ENCODE data around the gene C1QTNF4.

The C1QTNF4 gene

DNA sequence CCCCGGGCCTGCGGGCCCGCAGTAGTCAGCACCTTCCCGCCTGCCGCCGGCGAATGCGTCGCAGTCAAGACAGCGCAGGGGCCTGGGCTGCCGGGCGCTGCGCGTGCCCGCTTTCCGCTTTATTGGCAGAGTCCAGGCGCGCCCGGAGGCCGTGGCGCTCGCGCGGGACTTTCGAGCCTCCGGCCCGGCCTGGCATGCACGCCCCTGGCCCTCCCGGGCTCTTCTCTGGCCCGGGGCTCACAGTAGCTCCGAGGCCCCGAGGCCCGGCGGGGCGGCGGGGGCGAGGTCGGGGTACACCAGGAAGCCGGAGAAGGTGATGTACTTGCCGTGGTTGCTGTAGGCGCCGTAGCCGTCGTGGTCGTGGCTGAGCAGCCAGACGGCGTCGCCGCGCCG lies 4.6 kb downstream of the C1QTNF4 start:
- in situ Hi-C loops (cut with MboI; ENCODE audit: low sequenced_read_pairs) = no loop called here
- Histone ChIP-seq H3K9me3 (no peaks in the 10 kb centered on the region), H3K36me3 (replicated peaks) (no peaks in the 10 kb centered on the region), H3K4me3 (no peak overlapping the region), H3K27me3 (ENCODE audit: low read depth) (peaks cover 4% of the 10 kb centered on the region; the same call in 1 of the 2 replicates), H3K4me1 (no peaks in the 10 kb centered on the region)
- no peak for DNase-seq (ENCODE audit: low spot score in 2 of 2)

DNA sequence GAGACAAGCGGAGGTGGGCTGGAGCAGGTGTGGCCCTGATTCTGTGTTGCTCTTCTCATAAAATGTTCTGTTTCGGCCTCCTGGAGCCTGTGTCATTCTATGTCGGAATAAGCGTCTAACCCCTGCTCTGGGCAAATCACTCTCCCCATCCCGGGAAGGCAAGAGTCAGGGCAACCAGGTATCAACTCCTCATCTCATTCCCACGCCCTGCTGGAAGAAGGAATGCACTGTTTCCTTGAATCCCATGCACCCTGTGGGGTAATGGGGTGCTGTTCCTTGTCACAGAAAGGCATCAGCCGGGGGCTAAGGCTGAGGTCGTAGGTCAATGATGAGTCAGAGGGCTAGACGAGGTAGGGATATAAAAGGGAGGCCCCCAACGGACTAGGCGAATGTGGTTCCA lies 5.1 kb downstream of the C1QTNF4 start:
- Histone ChIP-seq H3K9me3 (no peaks in the 10 kb centered on the region), H3K4me1 (no peaks in the 10 kb centered on the region), H3K36me3 (replicated peaks) (peaks cover 2% of the 10 kb centered on the region), H3K4me3 (no peak overlapping the region), H3K27me3 (ENCODE audit: low read depth) (peaks cover 4% of the 10 kb centered on the region; the same call in 1 of the 2 replicates)
- in situ Hi-C loops (cut with MboI; ENCODE audit: low sequenced_read_pairs) = no loop called here
- DNase-seq (ENCODE audit: low spot score in 2 of 2) = no peak

DNA sequence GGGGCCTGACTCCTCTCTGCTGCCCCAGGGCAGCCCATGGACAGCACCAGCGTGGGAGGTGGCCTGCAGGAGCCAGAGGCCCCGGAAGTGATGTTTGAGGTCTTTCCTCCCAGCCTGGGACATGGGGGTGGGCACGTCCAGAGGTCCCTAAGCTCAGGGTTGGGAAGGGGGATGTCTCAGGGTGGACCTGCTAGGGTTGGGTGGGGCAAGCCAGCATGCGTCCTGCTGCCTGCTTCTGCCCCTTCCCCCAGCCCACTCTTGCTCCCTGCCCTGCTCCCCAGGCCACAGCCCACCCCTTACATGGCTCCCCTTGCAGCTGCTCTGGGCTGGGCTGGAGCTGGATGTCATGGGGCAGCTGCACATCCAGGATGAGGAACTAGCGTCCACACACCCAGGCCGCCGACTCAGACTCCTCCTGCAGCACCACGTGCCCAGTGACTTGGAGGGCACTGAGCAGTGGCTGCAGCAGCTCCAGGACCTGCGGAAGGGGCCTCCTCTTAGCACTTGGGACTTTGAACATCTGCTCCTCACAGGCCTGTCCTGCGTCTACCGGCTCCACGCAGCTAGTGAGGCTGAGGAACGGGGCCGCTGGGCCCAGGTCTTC lies 6.4 kb downstream of the C1QTNF4 start:
- in situ Hi-C loops (cut with MboI; ENCODE audit: low sequenced_read_pairs) = no loop called here
- H3K4me1 ChIP-seq = no peaks in the 10 kb centered on the region
- H3K4me3 ChIP-seq = no peak overlapping the region
- DNase-seq (ENCODE audit: low spot score in 2 of 2) = no peak
- no peaks in the 10 kb centered on the region for H3K9me3 ChIP-seq
- peaks cover 15% of the 10 kb centered on the region for H3K36me3 ChIP-seq (replicated peaks)
- peaks cover 4% of the 10 kb centered on the region; the same call in 1 of the 2 replicates for H3K27me3 ChIP-seq (ENCODE audit: low read depth)

DNA sequence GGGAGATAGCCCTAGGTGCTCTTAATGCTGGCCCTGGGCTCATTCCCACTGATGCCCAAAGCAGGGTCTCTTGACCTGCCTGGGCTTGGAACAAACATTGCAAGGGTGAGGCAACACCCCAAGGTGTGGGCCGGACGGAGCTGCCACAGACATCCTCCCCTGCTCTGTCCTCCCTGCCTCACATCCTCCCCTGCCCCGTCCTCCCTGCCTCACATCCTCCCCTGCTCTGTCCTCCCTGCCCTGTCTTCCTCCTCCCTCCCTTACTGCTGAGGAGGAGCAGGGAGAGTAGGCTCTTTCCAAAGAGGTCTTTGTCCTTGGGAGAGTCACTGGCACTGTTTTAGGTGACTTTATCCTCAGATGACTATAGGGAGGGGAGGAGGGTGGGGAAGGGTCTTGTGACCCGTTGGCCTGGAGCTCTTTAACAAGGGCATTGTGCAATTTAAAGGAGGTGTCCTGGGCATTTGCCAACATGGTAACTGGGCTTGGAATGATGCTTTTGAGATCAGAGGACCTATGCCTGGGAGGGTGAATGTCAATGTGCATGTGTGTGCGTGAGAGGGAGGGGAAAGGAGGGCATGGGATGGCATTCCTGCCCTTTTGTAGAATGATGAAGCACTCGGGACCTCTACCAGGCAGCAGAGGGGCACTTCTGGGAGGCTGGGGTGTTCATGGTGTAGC lies 7.0 kb downstream of the C1QTNF4 start:
- Histone ChIP-seq H3K27me3 (ENCODE audit: low read depth) (no peaks in the 10 kb centered on the region), H3K4me3 (no peak overlapping the region), H3K9me3 (no peaks in the 10 kb centered on the region), H3K36me3 (replicated peaks) (peaks cover 21% of the 10 kb centered on the region), H3K4me1 (no peaks in the 10 kb centered on the region)
- DNase-seq (ENCODE audit: low spot score in 2 of 2) = no peak
- in situ Hi-C loops (cut with MboI; ENCODE audit: low sequenced_read_pairs) = no loop called here

DNA sequence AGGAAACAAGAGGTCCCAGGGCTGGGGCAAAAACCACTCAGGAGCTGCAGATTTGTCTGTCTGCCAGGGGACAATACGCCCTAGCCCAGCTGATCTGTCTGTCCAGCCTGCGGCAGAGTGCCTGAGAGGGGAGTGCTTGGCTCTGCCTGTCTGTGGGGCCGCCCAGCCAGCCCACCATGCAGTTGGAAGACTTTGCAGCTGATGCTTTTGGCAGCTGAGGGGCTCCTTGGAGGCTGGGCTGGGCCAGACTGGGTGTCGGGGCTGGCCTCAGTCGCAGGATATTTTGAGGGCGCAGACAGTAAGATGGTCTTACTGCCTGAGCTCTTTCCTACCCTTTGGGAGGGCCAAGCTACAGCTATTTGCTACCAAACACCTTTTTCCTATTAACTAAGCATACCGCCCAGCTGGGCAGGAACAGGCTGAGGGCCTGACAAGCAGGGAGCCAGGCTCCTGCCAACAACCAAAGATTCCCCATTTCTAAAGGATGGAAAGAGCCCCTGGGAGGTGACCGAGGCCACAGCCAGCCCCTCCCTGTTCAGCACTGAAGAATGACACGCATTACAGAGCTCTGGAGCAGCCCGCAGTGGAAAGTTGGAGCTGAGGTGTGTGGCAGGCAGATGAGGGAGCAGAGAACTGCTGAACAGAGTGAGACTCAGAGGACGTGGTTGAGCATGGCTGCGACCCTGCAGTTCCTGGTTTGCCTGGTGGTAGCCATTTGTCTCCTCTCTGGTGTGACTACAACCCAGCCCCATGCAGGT lies 7.9 kb downstream of the C1QTNF4 start, which contains the start of gene FAM180B:
Gene FAM180B, plus strand, starts transcription at position 581 of the 758 bp plus-strand sequence. Its CDS starts 91 bp downstream, at position 672.
- no peaks in the 10 kb centered on the region for H3K4me1 ChIP-seq
- H3K9me3 ChIP-seq = no peaks in the 10 kb centered on the region
- H3K36me3 ChIP-seq (replicated peaks) = peaks cover 30% of the 10 kb centered on the region
- H3K27me3 ChIP-seq (ENCODE audit: low read depth) = no peaks in the 10 kb centered on the region
- in situ Hi-C loops (cut with MboI; ENCODE audit: low sequenced_read_pairs) = no loop called here
- no peak within 1 kb of the TSS for H3K4me3 ChIP-seq
- no peak for DNase-seq (ENCODE audit: low spot score in 2 of 2)

DNA sequence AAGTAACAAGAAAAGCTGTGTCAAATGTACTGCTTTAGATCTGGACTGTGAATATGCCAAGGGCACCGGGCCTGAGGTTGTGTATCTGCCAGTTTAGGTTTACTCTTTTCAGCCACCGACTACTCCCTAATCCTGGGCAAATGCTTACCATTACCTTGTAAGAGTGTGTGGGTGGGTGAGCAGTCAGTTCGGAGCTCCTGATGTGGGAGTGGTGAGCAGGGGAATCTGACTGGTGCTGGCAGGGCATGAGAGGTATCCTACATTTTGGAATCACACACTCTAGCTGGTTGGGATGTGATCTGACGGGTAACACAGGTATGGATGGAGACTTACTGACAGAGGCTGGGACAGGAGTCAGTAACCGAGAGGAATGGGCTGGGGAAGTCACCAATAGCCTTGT lies 10.4 kb downstream of the C1QTNF4 start:
- no peaks in the 10 kb centered on the region for H3K27me3 ChIP-seq (ENCODE audit: low read depth)
- H3K9me3 ChIP-seq = no peaks in the 10 kb centered on the region
- in situ Hi-C loops (cut with MboI; ENCODE audit: low sequenced_read_pairs) = no loop called here
- H3K4me3 ChIP-seq = no peak overlapping the region
- DNase-seq (ENCODE audit: low spot score in 2 of 2) = no peak
- H3K4me1 ChIP-seq = no peaks in the 10 kb centered on the region
- peaks cover 43% of the 10 kb centered on the region for H3K36me3 ChIP-seq (replicated peaks)

DNA sequence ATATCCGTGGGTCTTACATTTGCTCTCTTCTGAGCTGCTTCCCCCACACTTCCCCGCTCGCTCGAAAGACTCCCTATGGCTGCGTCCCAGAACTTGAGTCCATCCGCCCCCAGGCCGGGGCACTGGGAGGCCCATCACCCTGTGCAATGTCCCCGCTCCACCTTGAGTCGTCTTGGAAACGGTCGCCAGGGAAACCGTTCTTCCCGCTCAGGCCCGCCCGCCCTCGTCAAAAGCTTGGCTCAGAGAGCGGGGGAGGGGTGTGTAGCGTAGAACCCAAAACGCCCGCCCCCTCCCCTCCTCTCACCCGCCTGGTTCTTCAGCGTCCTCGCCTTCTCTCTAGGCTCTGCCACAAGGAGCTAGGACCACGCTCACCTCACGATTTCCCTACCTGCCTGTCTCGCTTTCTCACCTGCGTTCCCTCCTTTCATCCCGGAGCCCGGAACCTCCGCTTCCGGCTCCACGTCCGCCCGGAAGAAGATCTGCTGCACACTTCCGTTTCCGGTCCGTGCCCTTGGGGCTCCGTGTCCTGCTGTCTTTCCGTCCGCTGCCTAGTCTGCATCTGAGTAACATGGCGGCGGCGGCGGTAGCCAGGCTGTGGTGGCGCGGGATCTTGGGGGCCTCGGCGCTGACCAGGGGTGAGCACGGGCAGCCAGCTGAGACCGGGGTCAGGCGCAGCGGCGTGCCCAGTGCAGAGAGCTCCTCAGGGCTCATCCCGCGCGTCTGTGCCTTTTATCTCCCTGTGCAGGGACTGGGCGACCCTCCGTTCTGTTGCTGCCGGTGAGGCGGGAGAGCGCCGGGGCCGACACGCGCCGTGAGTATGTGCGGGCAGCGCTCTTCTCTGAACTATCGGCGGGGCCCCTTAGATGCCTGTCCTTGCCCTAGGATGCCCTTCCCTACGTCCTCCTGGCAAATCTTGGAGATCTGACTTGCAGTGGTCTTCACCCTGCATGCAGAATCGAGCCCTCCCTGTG lies 15.4 kb downstream of the C1QTNF4 start, which contains the start of the genes KBTBD4 and NDUFS3:
Gene KBTBD4, minus strand, starts transcription at position 447 of the 971 bp plus-strand sequence. Its CDS starts 19 bp downstream, at position 428.
Gene NDUFS3, plus strand, starts transcription at position 551 of the 971 bp plus-strand sequence. Its CDS starts 18 bp downstream, at position 569.
- in situ Hi-C loops (cut with MboI; ENCODE audit: low sequenced_read_pairs) = no loop called here
- no peaks in the 10 kb centered on the region; the same call in 1 of the 2 replicates for H3K4me1 ChIP-seq
- H3K9me3 ChIP-seq = no peaks in the 10 kb centered on the region
- H3K4me3 ChIP-seq = peak within 1 kb of the TSS; percentile 97
- peaks cover 60% of the 10 kb centered on the region for H3K36me3 ChIP-seq (replicated peaks)
- H3K27me3 ChIP-seq (ENCODE audit: low read depth) = no peaks in the 10 kb centered on the region
- peak; percentile 84 to 94 for DNase-seq (ENCODE audit: low spot score in 2 of 2)

DNA sequence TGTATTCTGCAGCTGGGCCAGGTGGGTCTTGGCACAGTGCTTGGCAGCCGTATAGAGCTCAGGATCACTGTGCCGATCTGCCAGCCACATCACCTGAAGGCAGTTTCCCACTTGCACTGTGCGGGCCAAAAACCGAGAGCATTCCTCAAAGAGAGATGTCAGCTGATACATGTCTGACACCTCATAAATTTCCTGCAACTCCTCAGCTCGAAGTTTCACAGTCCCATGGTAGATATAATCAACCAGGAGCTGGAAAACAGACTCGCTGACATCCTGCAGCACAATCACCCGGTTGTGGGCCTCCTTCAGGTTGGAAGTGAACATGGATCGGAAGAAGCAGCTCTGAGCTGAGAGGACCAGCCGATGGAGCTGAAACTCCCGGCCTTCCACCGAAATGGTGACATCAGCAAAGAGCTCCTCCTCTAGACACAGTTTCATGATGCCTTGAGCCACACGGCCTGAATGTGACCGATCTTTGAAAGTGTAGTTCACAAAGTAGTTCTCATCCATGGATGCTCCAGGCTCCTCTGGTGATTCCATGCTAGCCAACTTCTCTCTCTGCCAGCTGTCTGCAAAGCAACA lies 16.7 kb downstream of the C1QTNF4 start:
- no peaks in the 10 kb centered on the region for H3K27me3 ChIP-seq (ENCODE audit: low read depth)
- H3K4me3 ChIP-seq = no peak overlapping the region; the same call in 1 of the 2 replicates
- H3K36me3 ChIP-seq (replicated peaks) = peaks cover 60% of the 10 kb centered on the region
- no peaks in the 10 kb centered on the region for H3K9me3 ChIP-seq
- DNase-seq (ENCODE audit: low spot score in 2 of 2) = no peak
- in situ Hi-C loops (cut with MboI; ENCODE audit: low sequenced_read_pairs) = no loop called here
- H3K4me1 ChIP-seq = no peaks in the 10 kb centered on the region; the same call in 1 of the 2 replicates

DNA sequence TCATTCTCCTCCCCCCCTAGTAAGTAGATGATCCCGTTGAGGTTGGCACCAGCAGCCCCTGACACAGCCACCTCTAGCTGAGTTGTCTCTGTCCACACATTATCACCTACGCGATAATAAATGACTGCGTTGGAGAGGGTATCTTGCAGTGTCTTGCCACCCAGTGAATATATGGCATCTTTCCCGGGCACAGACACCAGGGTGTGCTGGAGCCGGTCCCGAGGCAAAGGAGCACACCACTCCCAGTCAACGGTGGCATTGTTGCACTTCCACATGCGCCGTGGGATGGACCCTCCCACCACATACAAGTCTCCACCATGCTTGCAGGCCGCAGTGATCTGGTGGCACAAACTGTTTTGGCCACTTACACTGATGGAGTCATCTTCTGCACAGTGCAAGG lies 20.9 kb downstream of the C1QTNF4 start:
- H3K9me3 ChIP-seq = no peaks in the 10 kb centered on the region
- H3K4me1 ChIP-seq = peaks cover 8% of the 10 kb centered on the region
- peaks cover 70% of the 10 kb centered on the region for H3K36me3 ChIP-seq (replicated peaks)
- DNase-seq (ENCODE audit: low spot score in 2 of 2) = no peak
- H3K4me3 ChIP-seq = no peak overlapping the region
- no peaks in the 10 kb centered on the region for H3K27me3 ChIP-seq (ENCODE audit: low read depth)
- in situ Hi-C loops (cut with MboI; ENCODE audit: low sequenced_read_pairs) = no loop called here

DNA sequence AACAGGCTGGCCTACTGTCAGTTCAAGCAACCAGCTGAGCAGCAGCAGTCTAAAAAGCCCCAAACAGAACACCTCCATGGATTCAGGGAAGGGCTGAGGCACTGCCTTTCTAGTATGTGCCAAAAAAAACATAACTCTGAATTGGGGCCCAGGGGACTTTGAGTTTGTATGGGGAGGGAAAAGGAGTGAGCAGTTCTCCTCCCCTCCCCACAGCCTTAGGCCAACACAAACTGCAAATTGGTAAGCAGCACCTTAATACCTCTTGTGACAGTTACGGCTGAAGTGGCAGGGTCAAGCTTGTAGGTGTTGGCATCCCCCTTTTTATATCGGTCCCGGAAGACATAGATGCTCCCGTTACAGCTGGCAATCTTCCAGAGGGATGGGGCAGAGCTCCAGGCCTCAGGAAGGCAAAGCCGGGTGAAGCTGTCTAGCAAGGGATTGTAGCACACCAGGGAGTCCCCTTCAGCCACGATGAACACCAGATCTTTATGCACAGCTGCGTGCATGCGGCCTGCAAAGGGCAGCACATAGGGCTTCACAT lies 21.4 kb downstream of the C1QTNF4 start:
- no peak for DNase-seq (ENCODE audit: low spot score in 2 of 2)
- Histone ChIP-seq H3K4me1 (peaks cover 8% of the 10 kb centered on the region), H3K36me3 (replicated peaks) (peaks cover 72% of the 10 kb centered on the region), H3K4me3 (no peak overlapping the region), H3K27me3 (ENCODE audit: low read depth) (no peaks in the 10 kb centered on the region), H3K9me3 (no peaks in the 10 kb centered on the region)
- in situ Hi-C loops (cut with MboI; ENCODE audit: low sequenced_read_pairs) = no loop called here

DNA sequence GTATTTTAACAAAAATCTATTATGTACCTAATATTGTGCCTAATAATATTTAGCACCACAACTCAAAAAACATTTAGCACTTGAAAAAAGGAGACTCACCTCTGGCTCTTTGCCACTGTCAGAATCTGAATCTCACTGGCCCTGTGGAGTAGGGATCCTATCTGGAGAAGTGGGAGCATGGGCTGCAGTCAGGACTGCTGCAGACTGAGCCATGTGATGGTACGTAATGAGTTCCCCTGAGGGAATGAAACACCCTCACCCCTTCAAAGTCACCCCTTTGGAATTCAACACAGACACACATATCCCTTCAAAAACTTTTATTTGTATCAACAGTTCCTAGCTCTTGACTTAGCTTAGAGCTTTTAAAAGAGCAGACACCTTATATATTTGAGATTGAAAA lies 22.3 kb downstream of the C1QTNF4 start:
- no peaks in the 10 kb centered on the region for H3K27me3 ChIP-seq (ENCODE audit: low read depth)
- no peaks in the 10 kb centered on the region for H3K9me3 ChIP-seq
- no peak overlapping the region for H3K4me3 ChIP-seq
- H3K36me3 ChIP-seq (replicated peaks) = peaks cover 69% of the 10 kb centered on the region
- in situ Hi-C loops (cut with MboI; ENCODE audit: low sequenced_read_pairs) = no loop called here
- DNase-seq (ENCODE audit: low spot score in 2 of 2) = no peak
- H3K4me1 ChIP-seq = peaks cover 8% of the 10 kb centered on the region

DNA sequence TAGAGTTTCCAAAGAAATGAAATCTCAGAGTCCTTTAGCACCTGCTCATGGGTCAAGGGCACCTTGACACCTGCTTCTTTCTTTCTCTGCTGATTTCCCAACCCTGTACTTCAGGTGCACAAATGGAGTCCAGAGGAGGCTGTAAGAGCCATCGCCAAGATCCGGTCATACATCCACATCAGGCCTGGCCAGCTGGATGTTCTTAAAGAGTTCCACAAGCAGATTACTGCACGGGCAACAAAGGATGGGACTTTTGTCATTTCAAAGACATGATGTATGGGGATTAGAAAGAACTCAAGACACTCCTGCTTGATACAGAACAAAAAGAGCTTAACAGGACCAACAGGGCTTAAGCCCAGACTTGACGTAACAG lies 22.9 kb downstream of the C1QTNF4 start:
- no peak overlapping the region for H3K4me3 ChIP-seq
- H3K36me3 ChIP-seq (replicated peaks) = peaks cover 65% of the 10 kb centered on the region
- peak in 1 of 2 experiments; percentile 31 for DNase-seq (ENCODE audit: low spot score in 2 of 2)
- no peaks in the 10 kb centered on the region for H3K9me3 ChIP-seq
- no peaks in the 10 kb centered on the region for H3K27me3 ChIP-seq (ENCODE audit: low read depth)
- H3K4me1 ChIP-seq = peaks cover 12% of the 10 kb centered on the region
- in situ Hi-C loops (cut with MboI; ENCODE audit: low sequenced_read_pairs) = no loop called here
